Type B pancreatic cell (in vitro differentiated cells): ENCODE data around the gene ZNF438. TPM values are rescaled to one million over a fixed set of nuclear protein-coding genes. Genes with fewer than 3 reads are reported as not detected.
"Not testable (repeated sequence)": the region's sequence is repeated elsewhere in the genome, so short reads cannot be mapped to it uniquely, and the experiment has no call there.

Experiments used
- DNase-seq: peaks from one replicate; pipeline ENCODE4 v3.0.0; 2021; ENCODE audit warnings: mixed read lengths; ENCODE audit not compliant: unreplicated experiment; ENCODE audit errors: extremely low spot score
- H3K27ac Mint-ChIP-seq: 2 replicates; pipeline ENCODE4 v1.8.0; 2021; ENCODE audit warnings: mild to moderate bottlenecking, mixed read lengths
- H3K27me3 Mint-ChIP-seq: 2 replicates; pipeline ENCODE4 v1.8.0; 2021; ENCODE audit warnings: mixed read lengths
- H3K36me3 Mint-ChIP-seq: 2 replicates; pipeline ENCODE4 v1.8.0; 2021; ENCODE audit warnings: mixed read lengths
- H3K4me1 Mint-ChIP-seq: one replicate; pipeline ENCODE4 v1.8.0; 2021; ENCODE audit warnings: mixed read lengths; ENCODE audit not compliant: unreplicated experiment
- H3K4me3 Mint-ChIP-seq: 2 replicates; pipeline ENCODE4 v1.8.0; 2021; ENCODE audit warnings: mild to moderate bottlenecking, mixed read lengths
- H3K9me3 Mint-ChIP-seq: 2 replicates; pipeline ENCODE4 v1.8.0; 2021; ENCODE audit warnings: mixed read lengths
- CTCF ChIP-seq: fragments of 200-600 bp; sonication (generic); conservative IDR thresholded peaks from 2 replicates; pipeline ENCODE4 v1.5.0; 2021; ENCODE audit warnings: antibody characterized with exemption, mild to moderate bottlenecking
- total RNA-seq: library from RNA; stranded (reverse); gene quantifications from 2 replicates; pipeline ENCODE4 v1.2.1, GENCODE V29; 2021; ENCODE audit warnings: low replicate concordance

ZNF438 gene
- total RNA-seq, 1 donor from 2014 or later: 3.7 TPM

DNA sequence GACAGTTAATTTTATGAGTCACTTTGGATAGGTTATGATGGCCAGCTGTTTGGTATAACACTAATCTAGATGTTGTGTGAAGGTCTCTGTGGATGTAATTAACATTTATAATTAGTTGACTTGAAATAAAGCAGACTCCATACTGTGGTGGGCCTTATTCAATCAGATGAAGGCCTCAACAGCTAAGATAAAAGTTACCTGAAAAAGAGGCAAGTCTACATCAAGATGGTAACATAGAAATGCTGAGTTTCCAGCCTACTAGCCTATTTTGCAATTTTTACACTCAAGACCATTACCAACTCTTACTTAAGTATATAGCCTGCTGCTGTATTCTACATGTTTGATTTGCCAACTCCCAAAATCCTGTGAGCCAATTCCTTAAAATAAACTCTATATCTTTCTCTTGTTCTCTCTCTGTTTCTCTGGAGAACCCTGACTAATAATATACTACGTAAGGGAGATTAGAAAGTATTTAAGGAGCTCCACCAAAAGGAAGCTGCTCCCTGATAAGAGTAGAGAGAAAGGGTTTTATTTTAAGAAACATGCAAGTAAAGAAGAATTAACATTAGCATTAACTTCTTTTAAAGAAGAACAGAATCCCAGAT is 42.7 kb downstream of the ZNF438 start:
- H3K9me3 Mint-ChIP-seq: peaks cover under 1% of the 10 kb centered on the region
- H3K4me3 Mint-ChIP-seq: no peak overlapping the region
- H3K27me3 Mint-ChIP-seq: no peaks in the 10 kb centered on the region
- DNase-seq: no peak
- H3K27ac Mint-ChIP-seq: no peak overlapping the region
- no peaks in the 10 kb centered on the region for H3K36me3 Mint-ChIP-seq
- TF ChIP-seq CTCF: no peak
- no peaks in the 10 kb centered on the region for H3K4me1 Mint-ChIP-seq

DNA sequence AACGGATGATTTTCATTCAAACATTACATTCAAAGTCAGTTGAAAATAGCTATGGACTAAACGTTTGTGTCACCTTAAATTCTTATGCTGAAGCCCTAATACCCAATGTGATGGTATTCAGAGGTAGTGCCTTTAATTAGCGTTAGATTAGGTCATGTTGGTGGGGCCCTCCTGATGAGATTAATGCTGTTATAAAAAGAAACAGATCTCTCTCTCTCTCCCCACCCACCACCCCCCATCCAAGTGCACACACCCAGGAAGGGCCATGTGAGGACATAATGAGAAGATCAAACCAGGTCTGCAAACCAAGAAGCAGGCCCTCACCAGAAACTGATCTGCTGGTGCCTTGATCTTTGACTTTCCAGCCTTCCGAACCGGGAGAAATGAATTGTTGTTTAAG is 44.2 kb downstream of the ZNF438 start:
- no peaks in the 10 kb centered on the region for H3K36me3 Mint-ChIP-seq
- no peaks in the 10 kb centered on the region for H3K4me1 Mint-ChIP-seq
- no peaks in the 10 kb centered on the region for H3K27me3 Mint-ChIP-seq
- TF ChIP-seq CTCF: no peak
- no peaks in the 10 kb centered on the region for H3K9me3 Mint-ChIP-seq
- no peak overlapping the region for H3K4me3 Mint-ChIP-seq
- DNase-seq: no peak
- H3K27ac Mint-ChIP-seq: no peak overlapping the region

GRCh38 chr10:30986053-30986555 is 45.6 kb downstream of the ZNF438 start:
- H3K36me3 Mint-ChIP-seq: no peaks in the 10 kb centered on the region
- no peaks in the 10 kb centered on the region for H3K27me3 Mint-ChIP-seq
- TF ChIP-seq CTCF: no peak
- H3K4me1 Mint-ChIP-seq: no peaks in the 10 kb centered on the region
- DNase-seq: no peak
- no peak overlapping the region for H3K27ac Mint-ChIP-seq
- H3K4me3 Mint-ChIP-seq: no peak overlapping the region
- H3K9me3 Mint-ChIP-seq: no peaks in the 10 kb centered on the region

- H3K27me3 Mint-ChIP-seq: no peaks in the 10 kb centered on the region
- no peak for TF ChIP-seq CTCF
- DNase-seq: no peak
These were observed 46.2 kb downstream of the ZNF438 start for GRCh38 chr10:30985512-30985911.

GRCh38 chr10:30984563-30985328 is 46.9 kb downstream of the ZNF438 start:
- DNase-seq: no peak
- Mint-ChIP-seq H3K27ac (no peak overlapping the region), H3K36me3 (no peaks in the 10 kb centered on the region)

More at GRCh38 chr10:30985512-30985911, 46.2 kb downstream of the ZNF438 start:
- H3K4me3 Mint-ChIP-seq: no peak overlapping the region
- H3K27ac Mint-ChIP-seq: no peak overlapping the region
- H3K4me1 Mint-ChIP-seq: no peaks in the 10 kb centered on the region
- H3K36me3 Mint-ChIP-seq: no peaks in the 10 kb centered on the region
- H3K9me3 Mint-ChIP-seq: no peaks in the 10 kb centered on the region

GRCh38 chr10:30983209-30983608 is 48.5 kb downstream of the ZNF438 start:
- not testable (repeated sequence) for H3K4me1 Mint-ChIP-seq, H3K36me3 Mint-ChIP-seq, DNase-seq, H3K27me3 Mint-ChIP-seq, H3K27ac Mint-ChIP-seq, H3K9me3 Mint-ChIP-seq, H3K4me3 Mint-ChIP-seq

More at GRCh38 chr10:30984563-30985328, 46.9 kb downstream of the ZNF438 start:
- no peaks in the 10 kb centered on the region for H3K4me1 Mint-ChIP-seq
- no peaks in the 10 kb centered on the region for H3K9me3 Mint-ChIP-seq
- H3K4me3 Mint-ChIP-seq: no peak overlapping the region
- TF ChIP-seq CTCF: no peak
- H3K27me3 Mint-ChIP-seq: no peaks in the 10 kb centered on the region
